DMS153 treated with DMSO at 0.1 percent for 48 hours (cell line): Measurements from ENCODE around the gene TBCA.

Experiments
- DNase-seq: peaks from one replicate; lab custom pipeline; 2025; ENCODE audit not compliant: unreplicated experiment; lab: John Stamatoyannopoulos, UW

TBCA gene

GRCh38 chr5:77643654-77644370, 132.3 kb downstream of the TBCA start:
- no peak for DNase-seq

GRCh38 chr5:77642738-77643653, 133.1 kb downstream of the TBCA start:
- peak; percentile 37 for DNase-seq

- no peak for DNase-seq
These were observed 134.0 kb downstream of the TBCA start for GRCh38 chr5:77641963-77642737.

GRCh38 chr5:77641397-77641943, 134.7 kb downstream of the TBCA start:
- peak; percentile 42 for DNase-seq
